ENCODE data around the gene ZFP42. TPM values are rescaled to one million over a fixed set of nuclear protein-coding genes. Genes with fewer than 3 reads are reported as not detected.

The ZFP42 gene
- total RNA-seq = not detected
- long read RNA-seq = 0 reads

DNA sequence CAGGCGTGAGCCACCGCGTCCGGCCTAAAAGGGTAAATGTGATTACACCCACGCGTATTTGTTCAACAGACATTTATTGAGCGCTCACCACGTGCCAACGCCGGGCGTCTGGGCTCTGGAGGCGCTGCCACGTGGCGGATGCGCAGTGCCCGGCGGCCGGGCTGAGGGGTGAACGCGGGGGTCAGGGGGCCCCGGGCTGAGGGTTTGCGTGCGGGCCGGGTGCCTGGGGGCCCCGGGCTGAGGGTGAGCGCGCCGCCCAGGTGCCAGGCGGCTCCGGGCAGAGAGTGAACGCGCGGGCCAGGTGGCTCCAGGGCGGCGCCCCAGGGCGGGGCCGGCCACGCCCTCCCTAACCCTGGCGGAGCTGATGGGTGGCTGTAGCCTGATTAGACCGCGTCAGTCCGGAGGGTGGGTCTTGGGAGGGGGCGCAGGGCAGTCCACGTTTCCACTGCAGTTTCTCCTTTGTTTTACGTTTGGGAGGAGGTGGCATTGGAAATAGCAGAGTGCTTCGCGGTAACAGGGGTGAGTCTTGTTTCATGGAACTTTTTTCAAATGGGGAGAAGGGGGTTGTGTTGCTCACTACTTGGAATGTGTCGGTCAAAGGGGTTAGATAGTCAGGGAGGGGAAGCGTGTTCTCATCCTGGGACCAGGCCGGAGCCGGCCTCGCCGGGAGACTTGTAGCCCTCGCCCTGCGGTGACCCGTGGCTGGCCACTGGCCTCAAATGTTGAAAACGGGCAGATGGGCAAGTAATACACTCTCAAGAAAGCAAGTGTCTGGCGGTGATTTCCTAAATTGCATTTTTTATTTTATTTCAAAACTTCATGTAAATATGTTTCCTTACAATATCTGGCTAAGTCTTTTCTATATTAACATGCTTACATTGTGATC, at the start of gene ZFP42:
ZFP42 (plus strand) TSS at position 450 of the 886 bp plus-strand sequence. CDS start 7,037 bp downstream, outside the sequence.
- H3K27ac ChIP-seq = no peak within 1 kb of the TSS
- intact Hi-C loops (cut with DNase I) = no loop called here
- H3K36me3 ChIP-seq = no peaks in the 10 kb centered on the region
- H3K9me3 ChIP-seq = no peaks in the 10 kb centered on the region
- no peaks in the 10 kb centered on the region for H3K4me1 ChIP-seq
- no peak for DNase-seq
- peaks cover 23% of the 10 kb centered on the region for H3K27me3 ChIP-seq (ENCODE audit: low read depth)
- no peak within 1 kb of the TSS for H3K4me3 ChIP-seq
- TF ChIP-seq, protein P1, sequence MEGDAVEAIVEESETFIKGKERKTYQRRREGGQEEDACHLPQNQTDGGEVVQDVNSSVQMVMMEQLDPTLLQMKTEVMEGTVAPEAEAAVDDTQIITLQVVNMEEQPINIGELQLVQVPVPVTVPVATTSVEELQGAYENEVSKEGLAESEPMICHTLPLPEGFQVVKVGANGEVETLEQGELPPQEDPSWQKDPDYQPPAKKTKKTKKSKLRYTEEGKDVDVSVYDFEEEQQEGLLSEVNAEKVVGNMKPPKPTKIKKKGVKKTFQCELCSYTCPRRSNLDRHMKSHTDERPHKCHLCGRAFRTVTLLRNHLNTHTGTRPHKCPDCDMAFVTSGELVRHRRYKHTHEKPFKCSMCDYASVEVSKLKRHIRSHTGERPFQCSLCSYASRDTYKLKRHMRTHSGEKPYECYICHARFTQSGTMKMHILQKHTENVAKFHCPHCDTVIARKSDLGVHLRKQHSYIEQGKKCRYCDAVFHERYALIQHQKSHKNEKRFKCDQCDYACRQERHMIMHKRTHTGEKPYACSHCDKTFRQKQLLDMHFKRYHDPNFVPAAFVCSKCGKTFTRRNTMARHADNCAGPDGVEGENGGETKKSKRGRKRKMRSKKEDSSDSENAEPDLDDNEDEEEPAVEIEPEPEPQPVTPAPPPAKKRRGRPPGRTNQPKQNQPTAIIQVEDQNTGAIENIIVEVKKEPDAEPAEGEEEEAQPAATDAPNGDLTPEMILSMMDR (IDR thresholded peaks at IDR 0.05) = no peak
- peak; percentile 38 to 64 for ATAC-seq

- H3K36me3 ChIP-seq = no peaks in the 10 kb centered on the region
- intact Hi-C loops (cut with DNase I) = no loop called here
- no peaks in the 10 kb centered on the region for H3K9me3 ChIP-seq
- H3K27ac ChIP-seq = no peak overlapping the region
- ATAC-seq = no peak
- TF ChIP-seq, protein P1 (IDR thresholded peaks at IDR 0.05) = no peak
- H3K4me3 ChIP-seq = no peak overlapping the region
- DNase-seq = no peak
- H3K4me1 ChIP-seq = no peaks in the 10 kb centered on the region
- H3K27me3 ChIP-seq (ENCODE audit: low read depth) = no peaks in the 10 kb centered on the region
Observed at GRCh38 chr4:187961171-187961570, 34.4 kb upstream of the ZFP42 start.

GRCh38 chr4:187961961-187962360, 33.6 kb upstream of the ZFP42 start:
- H3K27ac ChIP-seq = no peak overlapping the region
- intact Hi-C loops (cut with DNase I) = no loop called here

GRCh38 chr4:187962926-187963325, 32.6 kb upstream of the ZFP42 start:
- H3K9me3 ChIP-seq = no peaks in the 10 kb centered on the region
- ATAC-seq = no peak
- H3K27ac ChIP-seq = no peak overlapping the region
- no peak for DNase-seq
- no peaks in the 10 kb centered on the region for H3K4me1 ChIP-seq
- no peak overlapping the region for H3K4me3 ChIP-seq
- intact Hi-C loops (cut with DNase I) = no loop called here
- TF ChIP-seq, protein P1 (IDR thresholded peaks at IDR 0.05) = no peak
- H3K27me3 ChIP-seq (ENCODE audit: low read depth) = no peaks in the 10 kb centered on the region
- no peaks in the 10 kb centered on the region for H3K36me3 ChIP-seq

More at GRCh38 chr4:187961961-187962360, 33.6 kb upstream of the ZFP42 start:
- Histone ChIP-seq H3K27me3 (ENCODE audit: low read depth) (no peaks in the 10 kb centered on the region), H3K4me3 (no peak overlapping the region), H3K36me3 (no peaks in the 10 kb centered on the region), H3K4me1 (no peaks in the 10 kb centered on the region), H3K9me3 (no peaks in the 10 kb centered on the region)
- TF ChIP-seq, protein P1 (IDR thresholded peaks at IDR 0.05) = no peak
- DNase-seq = no peak
- ATAC-seq = no peak

DNA sequence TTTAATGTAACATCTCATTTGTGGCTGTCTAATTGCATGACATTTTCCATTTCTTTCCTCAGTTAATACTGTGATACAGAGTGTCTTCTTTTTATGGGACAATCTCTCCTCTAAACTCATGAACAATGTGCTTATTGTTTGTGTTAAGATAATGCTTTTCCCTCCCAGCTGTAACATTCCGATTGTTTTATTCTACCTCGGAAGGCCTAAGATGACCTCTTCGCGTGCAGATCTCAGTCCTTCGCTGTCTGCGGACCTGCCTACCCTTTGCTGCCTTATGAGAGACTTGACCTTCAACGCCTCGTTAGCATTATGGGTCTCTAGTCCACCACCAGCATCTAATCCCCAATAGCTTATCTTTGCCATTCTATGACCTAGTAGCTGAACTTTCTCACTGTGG, 29.8 kb upstream of the ZFP42 start:
- no peak overlapping the region for H3K27ac ChIP-seq
- no peaks in the 10 kb centered on the region for H3K4me1 ChIP-seq
- no peak overlapping the region for H3K4me3 ChIP-seq
- H3K36me3 ChIP-seq = no peaks in the 10 kb centered on the region
- H3K9me3 ChIP-seq = no peaks in the 10 kb centered on the region
- intact Hi-C loops (cut with DNase I) = no loop called here
- TF ChIP-seq, protein P1 (IDR thresholded peaks at IDR 0.05) = no peak
- no peaks in the 10 kb centered on the region for H3K27me3 ChIP-seq (ENCODE audit: low read depth)
- no peak for ATAC-seq
- no peak for DNase-seq
